SK-N-SH treated with all-trans-retinoic acid at 6 μM for 48 hours (cell line): Measurements from ENCODE around the gene HSD17B14.

ENCODE experiments used
- ZNF565 ChIP-seq: fragments of 450-650 bp; formaldehyde crosslinking; conservative IDR thresholded peaks from 2 replicates; pipeline ENCODE4 v1.5.0; 2020; ENCODE audit warnings: low read depth, mild to moderate bottlenecking, moderate library complexity
- ZNF70 ChIP-seq: fragments of 450-650 bp; formaldehyde crosslinking; IDR thresholded peaks from 2 replicates; pipeline ENCODE4 v1.5.0; 2020; ENCODE audit warnings: mild to moderate bottlenecking, moderate library complexity
- TF ChIP-seq, protein P1 (sequence below): fragments of 250-450 bp; sonication (Bioruptor Pico); IDR thresholded peaks from 2 replicates; pipeline ENCODE4 v1.5.1; 2021; ENCODE audit warnings: mild to moderate bottlenecking, moderate library complexity

DNA sequence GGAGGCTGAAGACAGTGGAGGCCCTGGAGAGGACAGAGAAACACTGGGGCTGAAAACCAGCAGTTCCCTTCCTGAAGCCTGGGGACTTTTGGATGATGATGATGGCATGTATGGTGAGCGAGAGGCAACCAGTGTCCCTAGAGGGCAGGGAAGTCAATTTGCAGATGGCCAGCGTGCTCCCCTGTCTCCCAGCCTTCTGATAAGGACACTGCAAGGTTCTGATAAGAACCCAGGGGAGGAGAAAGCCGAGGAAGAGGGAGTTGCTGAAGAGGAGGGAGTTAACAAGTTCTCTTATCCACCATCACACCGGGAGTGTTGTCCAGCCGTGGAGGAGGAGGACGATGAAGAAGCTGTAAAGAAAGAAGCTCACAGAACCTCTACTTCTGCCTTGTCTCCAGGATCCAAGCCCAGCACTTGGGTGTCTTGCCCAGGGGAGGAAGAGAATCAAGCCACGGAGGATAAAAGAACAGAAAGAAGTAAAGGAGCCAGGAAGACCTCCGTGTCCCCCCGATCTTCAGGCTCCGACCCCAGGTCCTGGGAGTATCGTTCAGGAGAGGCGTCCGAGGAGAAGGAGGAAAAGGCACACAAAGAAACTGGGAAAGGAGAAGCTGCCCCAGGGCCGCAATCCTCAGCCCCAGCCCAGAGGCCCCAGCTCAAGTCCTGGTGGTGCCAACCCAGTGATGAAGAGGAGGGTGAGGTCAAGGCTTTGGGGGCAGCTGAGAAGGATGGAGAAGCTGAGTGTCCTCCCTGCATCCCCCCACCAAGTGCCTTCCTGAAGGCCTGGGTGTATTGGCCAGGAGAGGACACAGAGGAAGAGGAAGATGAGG is 37.4 kb upstream of the HSD17B14 start:
- TF ChIP-seq ZNF70 = no peak
- TF ChIP-seq, protein P1, sequence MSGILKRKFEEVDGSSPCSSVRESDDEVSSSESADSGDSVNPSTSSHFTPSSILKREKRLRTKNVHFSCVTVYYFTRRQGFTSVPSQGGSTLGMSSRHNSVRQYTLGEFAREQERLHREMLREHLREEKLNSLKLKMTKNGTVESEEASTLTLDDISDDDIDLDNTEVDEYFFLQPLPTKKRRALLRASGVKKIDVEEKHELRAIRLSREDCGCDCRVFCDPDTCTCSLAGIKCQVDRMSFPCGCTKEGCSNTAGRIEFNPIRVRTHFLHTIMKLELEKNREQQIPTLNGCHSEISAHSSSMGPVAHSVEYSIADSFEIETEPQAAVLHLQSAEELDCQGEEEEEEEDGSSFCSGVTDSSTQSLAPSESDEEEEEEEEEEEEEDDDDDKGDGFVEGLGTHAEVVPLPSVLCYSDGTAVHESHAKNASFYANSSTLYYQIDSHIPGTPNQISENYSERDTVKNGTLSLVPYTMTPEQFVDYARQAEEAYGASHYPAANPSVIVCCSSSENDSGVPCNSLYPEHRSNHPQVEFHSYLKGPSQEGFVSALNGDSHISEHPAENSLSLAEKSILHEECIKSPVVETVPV (CRISPR knock-in tag) = no peak
- TF ChIP-seq ZNF565 (CRISPR knock-in tag) = no peak
